Measurements from ENCODE around the gene CBL. TPM values are rescaled to one million over a fixed set of nuclear protein-coding genes. Genes with fewer than 3 reads are reported as not detected.
A peak's percentile ranks its signal among the peaks of the same experiment; 100 is the strongest.

CBL gene
- total RNA-seq, 1 experiment from 2014 or later: 56.4 TPM

DNA sequence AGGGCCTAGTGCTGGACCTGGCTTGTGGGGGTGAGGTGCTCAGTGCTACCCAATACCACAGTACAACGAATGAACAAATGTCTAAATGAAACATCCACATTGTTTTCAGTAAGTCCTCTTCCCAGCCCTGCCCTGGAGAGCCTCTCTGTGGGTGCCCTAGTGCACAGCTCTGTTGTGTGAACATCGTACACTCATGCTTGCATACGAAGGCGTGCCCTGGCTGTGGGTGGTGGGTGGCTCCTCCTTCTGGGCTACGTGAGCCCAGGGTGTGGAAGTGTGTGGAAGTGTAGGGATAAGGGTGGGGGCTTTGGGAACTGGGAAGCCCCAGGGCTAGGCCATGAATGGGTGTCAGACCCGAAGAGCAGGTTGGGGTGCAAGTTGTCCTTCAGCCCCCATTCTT lies 38.2 kb upstream of the CBL start:
- no peak overlapping the region for H3K27ac ChIP-seq (ENCODE audit: insufficient read length, low read depth, low read length)
- H4K8ac ChIP-seq (replicated peaks; ENCODE audit: insufficient read length, low read depth, low read length): no peak overlapping the region
- no peak overlapping the region for H4K5ac ChIP-seq (ENCODE audit: insufficient read length, low read depth, low read length)
- peaks cover 0 to 3% of the 10 kb centered on the region in 2 experiments; a peak in 1 of 5 replicates for H3K9me3 Mint-ChIP-seq
- no peak overlapping the region for H3T11ph ChIP-seq (ENCODE audit: low read length)
- no peak for TF ChIP-seq CTCF (conservative IDR thresholded peaks at IDR 0.05)
- no peak overlapping the region for H3K23ac ChIP-seq (ENCODE audit: insufficient read length, low read depth, low read length)
- H2BK15ac ChIP-seq (ENCODE audit: low read depth, low read length): no peak overlapping the region
- H2AK5ac ChIP-seq (ENCODE audit: insufficient read length, low read length): no peak overlapping the region
- H3K79me2 ChIP-seq (ENCODE audit: insufficient read depth, low read length): no peaks in the 10 kb centered on the region
- H3K14ac ChIP-seq (ENCODE audit: insufficient read depth, low read length): no peak overlapping the region
- 0 out of 7 replicates have a peak, but pooled peaks cover 0 to 4% (median 0%) of the 10 kb centered on the region in 3 experiments for H3K36me3 Mint-ChIP-seq (ENCODE audit: insufficient read depth in 1 of 3, low read depth in 3 of 3)
- H3K4me1 Mint-ChIP-seq: peaks cover 24 to 33% of the 10 kb centered on the region in 2 experiments
- peaks cover 2% of the 10 kb centered on the region; the same call in 1 of the 2 replicates for H3K27me3 Mint-ChIP-seq (ENCODE audit: low read depth)
- H3K4me2 ChIP-seq (ENCODE audit: insufficient read depth, insufficient read length, low read length): no peak overlapping the region
- H3K18ac ChIP-seq (ENCODE audit: insufficient read length, low read depth, low read length): no peak overlapping the region
- H3K9me3 ChIP-seq (ENCODE audit: control insufficient read depth, low read depth, low read length): no peaks in the 10 kb centered on the region
- H3K4ac ChIP-seq (ENCODE audit: low read depth, low read length): no peak overlapping the region
- H2BK20ac ChIP-seq (ENCODE audit: low read depth, low read length, poor library complexity, severe bottlenecking): no peak overlapping the region
- H3K4me3 Mint-ChIP-seq: peak overlapping the region; percentile 78 to 83
- H3K23me2 ChIP-seq (ENCODE audit: insufficient read length, low read depth, low read length, poor library complexity, severe bottlenecking): peaks cover 2% of the 10 kb centered on the region
- H3K79me1 ChIP-seq (ENCODE audit: insufficient read depth, low read depth, low read length, poor library complexity, severe bottlenecking): no peaks in the 10 kb centered on the region
- no peak overlapping the region for H2BK120ac ChIP-seq (ENCODE audit: low read depth, low read length, poor library complexity, severe bottlenecking)
- H4K91ac ChIP-seq (ENCODE audit: insufficient read length, low read depth, low read length): no peak overlapping the region
- no peak overlapping the region for H3K56ac ChIP-seq (ENCODE audit: insufficient read length, low read depth, low read length)
- no peak overlapping the region for H2AFZ ChIP-seq (ENCODE audit: low read length)
- no peak for DNase-seq
- H3K27me3 ChIP-seq (ENCODE audit: insufficient read depth, low read length): no peaks in the 10 kb centered on the region
- WGBS (ENCODE audit: extremely low coverage, insufficient read length, low lambda C conversion rate): no CpG with 5 or more reads among the region's 6 CpGs
- H3K27ac Mint-ChIP-seq: 0 out of 7 replicates have a peak overlapping the region, but pooled peaks of 2 of the 3 experiments have one; percentile 32 to 55
- peaks cover 3% of the 10 kb centered on the region; the same call in 1 of the 2 replicates for H3K4me1 ChIP-seq (ENCODE audit: insufficient read depth, low read length)
- no peak overlapping the region for H2BK12ac ChIP-seq (ENCODE audit: insufficient read length, low read depth, low read length)
- H2BK5ac ChIP-seq (ENCODE audit: insufficient read length, low read length): no peak overlapping the region
- H4K20me1 ChIP-seq (ENCODE audit: control insufficient read depth, insufficient read depth, insufficient read length): no peaks in the 10 kb centered on the region
- H3K9ac ChIP-seq (ENCODE audit: extremely low read depth, insufficient read length, low read length): no peak overlapping the region

All from H9 (cell line).